Activated CD8-positive, alpha-beta memory T cell treated with anti-CD3 and anti-CD28 coated beads, Interleukin-2, amount 50 U/mL, for 4 hours (primary cell): ENCODE measurements around the gene COX15.
"Not testable (repeated sequence)": the region's sequence is repeated elsewhere in the genome, so short reads cannot be mapped to it uniquely, and the experiment has no call there.

Experiments
- DNase-seq: peaks from one replicate; pipeline ENCODE4 v3.0.0-alpha.2; 2020

COX15 gene

DNA sequence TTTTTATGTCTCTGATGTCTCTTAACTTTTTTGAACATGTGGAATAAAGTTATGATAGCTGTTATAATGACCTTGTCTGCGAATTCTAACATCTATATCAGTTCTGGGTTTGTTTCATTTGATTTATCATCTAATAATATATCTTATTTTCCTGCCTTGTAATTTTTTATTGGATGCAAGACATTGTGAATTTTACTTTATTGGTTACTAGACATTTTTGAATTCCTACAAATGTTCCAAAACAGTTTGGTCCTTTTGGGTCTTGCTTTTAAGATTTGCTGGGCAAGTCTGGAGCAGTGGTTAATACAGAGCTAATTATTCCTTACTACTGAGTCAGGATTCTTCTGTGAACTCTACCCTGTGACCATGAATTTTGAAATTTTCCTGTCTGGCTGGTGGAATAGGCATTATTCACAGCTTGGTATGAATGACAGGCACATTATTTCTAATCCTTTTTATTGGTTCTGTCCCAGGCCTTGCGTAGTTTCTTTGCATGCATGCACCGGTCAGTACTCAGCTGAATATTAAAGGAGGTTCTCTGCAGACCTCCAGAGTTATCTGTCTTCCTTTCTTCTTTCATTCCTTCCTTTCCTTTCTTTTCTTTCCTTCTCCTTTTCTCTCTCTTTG, 9.1 kb upstream of the COX15 start:
- DNase-seq, result no peak

DNA sequence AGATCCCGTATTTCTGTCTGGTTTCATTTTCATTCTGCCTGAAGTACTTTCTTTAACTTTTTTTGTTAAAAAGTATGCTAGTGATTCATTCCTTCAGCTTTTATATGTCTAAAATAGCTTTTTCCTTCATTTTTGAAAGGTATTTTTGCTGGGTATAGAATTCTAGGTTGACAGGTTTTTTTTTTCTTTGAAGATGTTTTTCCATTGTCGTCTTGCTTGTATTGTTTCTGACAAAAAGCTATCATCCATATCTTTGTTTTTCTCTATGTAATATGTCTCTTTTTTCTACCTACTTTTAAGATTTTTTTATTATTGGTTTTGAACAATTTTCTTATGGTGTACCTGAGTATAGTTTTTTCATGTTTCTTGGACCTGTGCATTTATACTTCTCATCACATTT, 8.3 kb upstream of the COX15 start:
- no peak for DNase-seq

DNA sequence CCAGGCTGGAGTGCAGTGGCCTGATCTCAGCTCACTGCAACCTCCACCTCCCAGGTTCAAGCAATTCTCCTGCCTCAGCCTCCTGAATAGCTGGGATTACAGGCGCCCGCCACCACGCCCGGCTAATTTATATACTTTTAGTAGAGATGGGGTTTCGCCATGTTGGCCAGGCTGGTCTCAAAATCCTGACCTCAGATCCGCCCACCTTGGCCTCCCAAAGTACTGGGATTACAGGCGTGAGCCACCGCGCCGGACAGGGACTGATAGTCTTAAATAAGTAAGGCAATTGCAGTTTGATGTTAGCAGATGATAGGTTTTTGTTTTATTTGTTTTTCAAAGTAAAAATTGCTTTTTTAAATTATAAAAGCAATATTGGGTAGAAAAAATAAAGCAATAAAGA, 2.2 kb upstream of the COX15 start:
- not testable (repeated sequence) for DNase-seq

DNA sequence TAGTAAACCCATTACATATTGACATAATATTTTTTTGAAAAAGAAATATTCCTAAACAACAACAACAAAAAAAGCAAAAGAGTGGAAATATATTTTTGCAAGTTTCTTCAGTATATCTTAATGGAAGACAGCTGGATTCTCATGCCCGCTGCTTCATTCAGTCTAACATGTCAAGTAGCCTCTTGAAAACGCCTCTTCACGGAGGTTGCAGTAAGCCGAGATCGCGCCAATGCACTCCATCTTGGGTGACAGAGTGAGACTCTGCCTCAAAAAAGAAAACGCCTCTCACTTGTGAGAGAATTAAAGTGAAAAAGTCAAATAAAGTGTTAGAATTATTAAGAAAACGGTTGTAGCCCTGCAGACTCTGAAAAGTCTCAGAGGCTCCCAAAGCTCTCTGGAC, 1.4 kb upstream of the COX15 start:
- DNase-seq, result no peak

DNA sequence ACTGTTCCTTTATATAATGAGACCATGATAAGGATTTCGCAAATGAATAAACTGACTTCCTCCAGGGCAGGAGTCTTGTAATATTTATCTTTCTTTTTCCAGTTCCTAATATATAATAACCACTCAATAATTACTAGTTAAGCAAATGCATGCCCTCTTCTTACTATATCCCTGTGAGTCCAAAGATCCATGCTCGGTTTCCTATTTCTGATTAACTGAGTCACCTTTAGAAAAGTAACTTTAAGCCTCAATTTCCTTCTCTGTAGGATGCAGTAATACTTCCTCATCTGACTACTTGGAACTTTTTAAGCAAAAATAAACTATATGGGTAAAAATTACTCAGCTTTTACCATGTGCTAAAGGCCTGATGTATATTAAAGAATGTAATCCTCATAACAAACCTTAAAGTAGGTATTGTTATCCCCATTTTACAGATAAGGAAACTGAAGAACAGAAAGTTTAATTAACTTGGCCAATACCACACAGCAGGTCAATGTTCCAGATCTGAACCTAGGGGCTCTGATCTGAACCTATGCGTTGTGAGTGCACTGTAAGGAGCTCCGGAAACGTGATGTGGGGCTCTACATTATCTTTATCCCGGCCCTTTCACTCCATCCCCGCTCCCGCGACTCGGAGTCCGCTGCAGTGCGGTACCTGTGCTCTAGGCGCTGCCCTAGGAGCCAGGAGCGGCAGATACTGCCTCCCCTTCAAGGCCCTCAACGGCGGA, 458 bp downstream of the COX15 start:
- DNase-seq, result no peak

DNA sequence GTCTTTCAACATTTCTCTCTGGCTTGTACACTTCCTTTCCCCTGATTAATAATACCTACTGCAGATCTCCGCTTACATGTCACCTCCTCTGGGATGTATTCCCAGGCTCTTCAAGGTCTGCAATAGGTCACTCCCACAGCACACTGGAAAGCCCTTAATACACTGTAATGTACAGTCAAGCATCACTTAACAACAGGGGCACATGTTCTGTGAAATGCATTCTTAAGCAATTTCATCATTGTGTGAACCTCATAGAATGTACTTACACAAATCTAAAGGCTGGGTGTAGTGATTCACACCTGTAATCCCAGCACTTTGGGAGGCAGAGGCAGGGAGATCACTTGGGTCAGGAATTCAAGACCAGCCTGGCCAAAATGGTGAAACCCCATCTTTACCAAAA, 1.9 kb downstream of the COX15 start:
- no peak for DNase-seq

DNA sequence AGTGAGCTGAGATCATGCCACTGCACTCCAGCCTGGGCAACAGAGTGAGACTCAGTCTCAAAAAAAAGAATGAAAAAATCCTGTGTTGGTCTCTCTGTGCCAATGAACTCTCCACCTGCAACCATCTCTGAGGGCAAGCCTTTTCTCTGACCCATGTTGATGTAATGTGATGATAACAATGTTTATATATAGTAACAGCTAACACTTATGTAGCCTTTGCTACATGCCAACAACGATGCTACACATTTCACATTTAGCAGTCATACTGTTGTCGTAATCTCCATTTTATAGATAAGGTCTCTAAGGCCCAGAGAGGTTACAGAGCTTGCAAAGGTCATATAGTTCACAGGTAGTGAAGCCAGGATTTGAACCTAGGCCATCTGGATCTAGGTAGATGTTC, 11.5 kb downstream of the COX15 start:
- DNase-seq, result no peak

DNA sequence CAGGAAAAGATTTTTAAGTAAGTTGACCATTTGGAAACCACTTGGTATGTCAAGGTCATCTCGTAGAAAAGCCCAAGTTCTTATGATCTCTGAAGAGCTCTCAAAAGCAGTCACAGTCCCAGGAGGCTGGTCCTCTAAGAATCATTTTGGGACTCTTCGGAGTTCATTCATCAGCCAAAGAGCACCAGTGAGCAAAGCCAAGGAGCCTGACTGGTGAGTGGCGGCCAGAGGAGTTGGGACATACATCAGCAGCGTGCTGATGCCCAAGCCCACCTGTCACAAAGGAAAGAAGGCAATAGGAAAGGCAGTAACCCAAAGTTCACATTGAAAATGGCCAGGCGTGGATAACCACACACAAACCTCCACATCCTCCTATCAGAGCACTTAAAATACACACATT, 17.5 kb downstream of the COX15 start:
- no peak for DNase-seq

DNA sequence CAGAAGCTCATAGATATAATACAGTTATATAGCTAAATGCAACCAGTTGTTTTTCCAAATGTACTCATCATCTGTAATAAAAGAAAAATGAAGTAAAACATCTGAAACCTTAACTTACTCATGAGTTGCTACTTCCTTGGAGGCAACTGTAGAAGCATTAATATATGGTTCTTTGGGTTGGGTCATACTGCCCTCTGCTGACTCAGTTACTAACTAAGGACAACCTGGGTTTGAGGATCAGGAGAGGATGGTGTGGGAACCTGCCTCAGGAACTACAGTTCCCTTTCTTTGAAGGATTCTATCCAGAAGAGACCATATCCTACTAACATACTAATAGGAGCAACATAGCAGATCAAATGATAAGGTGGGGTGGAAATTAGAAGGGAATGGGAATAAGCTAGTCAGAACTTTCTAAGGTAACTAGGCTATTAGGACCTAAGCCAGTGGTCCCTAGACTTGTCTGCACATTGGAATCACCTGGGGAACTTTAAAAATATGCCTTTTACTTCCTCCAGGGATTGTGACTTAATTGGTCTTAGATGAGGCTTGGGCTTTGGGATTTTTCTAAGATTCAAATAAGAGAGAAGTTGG, 20.7 kb downstream of the COX15 start:
- DNase-seq, result no peak

DNA sequence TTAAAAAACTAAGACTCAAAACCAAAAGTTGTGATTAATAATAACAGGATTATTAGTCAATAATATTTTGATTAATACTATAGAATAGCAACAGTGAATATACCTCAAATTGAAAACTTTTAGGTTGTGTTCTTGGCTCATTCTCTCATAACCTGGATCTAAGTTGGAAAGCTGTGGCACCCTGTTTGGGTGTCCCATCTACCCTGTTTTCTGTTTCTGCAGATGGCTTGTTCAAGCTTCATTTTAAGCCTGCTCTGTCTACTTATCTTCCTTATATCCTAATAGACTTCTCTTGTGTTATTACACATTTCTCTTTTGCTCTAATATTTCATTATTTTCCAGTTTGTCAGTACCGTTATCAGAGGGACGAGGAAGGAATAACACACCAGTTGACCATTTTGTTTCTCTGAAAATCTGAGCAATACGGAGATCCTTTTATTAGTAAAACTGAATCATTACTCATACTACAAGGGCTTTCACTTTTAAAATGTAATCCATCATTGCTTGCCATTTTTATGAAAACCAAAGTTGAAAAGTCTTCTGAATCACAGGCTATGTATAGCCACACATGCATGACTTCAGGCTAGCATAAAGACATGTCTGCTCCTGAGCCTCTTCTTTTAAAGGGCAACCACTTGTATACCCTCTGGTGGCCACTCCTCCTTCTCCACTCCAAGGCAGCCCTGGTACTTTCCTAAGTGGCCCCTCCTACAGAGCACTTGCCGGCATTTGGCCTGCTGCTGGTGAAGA, 22.3 kb downstream of the COX15 start:
- DNase-seq, result no peak

DNA sequence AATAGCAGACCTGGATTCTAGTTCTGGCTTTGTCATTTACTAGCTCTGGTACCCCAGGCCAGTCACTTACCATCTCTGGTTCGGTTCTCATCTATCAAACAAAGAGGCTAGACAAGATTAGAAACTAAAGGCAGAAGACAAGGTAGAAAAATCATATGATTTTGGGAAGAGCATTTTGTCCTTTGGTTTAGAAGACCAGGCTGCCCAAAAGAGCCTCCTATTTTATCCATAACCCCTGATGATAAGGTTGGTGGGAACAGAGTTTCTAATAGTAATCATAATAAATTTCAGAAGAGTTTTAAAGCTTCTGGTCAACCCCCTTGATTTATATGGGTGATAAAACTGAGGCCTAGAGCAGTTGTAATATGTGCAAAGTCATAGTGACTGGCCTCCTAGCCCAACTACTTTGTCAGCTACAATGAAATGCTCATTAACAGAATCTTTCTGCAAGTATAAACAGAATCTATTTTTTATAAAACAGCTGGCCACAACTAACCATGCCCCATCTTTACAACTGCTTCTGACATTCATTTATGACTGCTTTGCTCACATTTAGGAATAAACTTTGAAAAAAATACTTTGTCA, 23.4 kb downstream of the COX15 start:
- DNase-seq, result no peak

DNA sequence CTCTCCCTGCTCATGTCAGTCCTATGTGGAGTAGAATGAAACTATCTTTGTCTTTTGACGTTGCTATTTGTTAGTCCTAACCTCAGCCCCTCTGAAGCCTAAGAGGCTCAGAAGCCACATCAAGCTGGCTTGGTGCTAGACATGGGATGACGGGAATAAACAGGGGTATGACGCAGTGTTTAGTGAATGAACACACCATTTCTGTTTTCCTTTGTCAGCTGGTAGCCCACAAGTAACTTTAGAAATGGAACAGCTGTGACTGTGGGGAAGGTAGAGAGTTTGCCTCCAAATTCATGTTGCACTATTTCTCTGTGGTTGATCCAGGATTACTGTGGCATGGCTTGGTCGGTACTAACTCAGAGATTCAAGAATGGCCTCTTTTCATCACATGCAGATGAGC, 31.3 kb downstream of the COX15 start:
- no peak for DNase-seq

DNA sequence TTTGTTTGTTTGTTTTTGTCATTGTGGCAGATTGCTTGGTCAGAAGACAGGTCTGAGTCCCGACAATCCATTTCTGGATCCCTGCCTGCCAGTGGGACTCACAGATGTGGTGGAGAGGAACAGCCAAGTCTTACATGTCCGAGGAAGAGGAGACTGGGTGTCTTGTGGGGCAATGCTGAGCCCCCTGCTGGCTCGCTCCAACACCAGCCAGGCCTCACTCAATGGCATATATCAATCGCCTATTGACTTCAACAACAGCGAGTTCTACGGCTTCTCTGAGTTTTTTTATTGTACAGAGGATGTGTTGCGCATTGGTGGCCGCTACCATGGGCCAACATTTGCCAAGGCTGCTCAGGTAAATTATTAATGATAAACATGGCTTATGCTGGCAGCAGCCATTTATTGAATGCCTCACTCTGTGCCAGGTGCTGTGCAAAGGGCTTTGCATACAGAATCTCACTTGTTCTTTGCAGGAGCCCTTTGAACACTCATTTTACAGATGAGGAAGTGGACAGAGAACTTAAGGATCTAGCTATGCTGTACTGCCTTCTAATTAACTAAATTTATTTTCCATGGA, 33.3 kb downstream of the COX15 start:
- no peak for DNase-seq

DNA sequence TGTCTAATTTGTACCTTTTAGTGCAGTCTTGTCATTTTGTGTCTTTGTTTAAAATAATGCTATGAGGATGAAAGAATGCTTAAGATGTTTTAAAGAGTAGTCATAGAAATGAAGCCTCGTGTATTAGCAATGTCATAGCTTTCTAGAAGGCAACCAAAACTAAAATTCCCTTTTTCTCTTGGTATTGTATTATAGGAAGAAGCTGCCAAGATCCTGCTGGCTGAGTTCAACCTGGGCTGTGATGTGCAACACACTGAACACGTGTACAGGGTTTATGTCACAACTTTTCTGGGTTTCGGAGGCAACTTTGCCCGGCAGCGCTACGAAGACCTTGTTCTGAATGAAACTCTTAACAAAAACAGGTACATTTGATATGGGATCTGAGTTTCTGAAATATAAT, 36.2 kb downstream of the COX15 start:
- DNase-seq, result no peak

DNA sequence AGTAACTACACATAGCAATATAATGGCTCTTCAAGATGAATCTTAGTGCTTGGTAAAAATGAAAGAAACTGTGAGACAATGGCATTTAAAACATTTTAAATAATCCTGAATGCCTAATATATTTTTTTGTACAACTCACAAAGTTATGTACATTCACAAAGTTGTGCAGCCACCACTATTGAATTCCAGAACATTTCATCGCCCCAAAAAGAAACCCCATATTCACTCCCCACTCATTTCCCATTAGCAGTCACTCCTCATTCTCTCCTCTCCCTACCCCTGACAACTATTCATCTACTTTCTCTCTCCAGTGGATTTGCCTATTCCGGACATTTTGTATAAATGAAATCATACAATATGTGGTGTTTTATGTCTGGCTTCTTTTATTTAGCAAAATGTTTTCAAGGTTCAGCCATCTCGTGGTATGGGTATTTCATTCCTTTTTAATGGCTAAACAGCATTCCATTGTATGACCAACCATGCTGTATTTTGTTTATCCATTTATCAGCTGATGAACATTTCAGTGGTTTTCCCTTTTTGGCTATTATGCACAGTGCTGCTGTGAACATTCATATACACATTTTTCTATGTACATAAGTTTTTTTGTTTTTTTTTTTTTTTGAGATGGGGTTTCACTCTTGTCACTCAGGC, 37.9 kb downstream of the COX15 start:
- DNase-seq, result no peak

DNA sequence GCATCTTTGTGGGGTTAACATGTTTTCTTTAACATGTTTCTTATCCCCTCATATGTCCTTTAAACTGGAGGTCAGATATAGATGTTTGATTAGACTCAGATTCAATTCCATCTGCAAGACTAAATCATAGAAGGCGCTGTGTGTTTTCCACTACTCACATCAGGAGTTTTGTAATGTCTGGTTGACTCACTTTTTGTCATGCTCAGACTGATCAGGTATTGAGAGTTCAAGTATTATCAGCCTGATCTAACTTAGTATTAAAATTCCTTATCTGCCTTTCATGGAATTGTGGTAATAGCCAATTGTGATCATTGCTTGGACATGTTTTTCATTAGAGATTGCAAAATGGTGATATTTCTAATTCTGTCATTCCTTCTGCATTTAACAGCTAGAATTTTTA, 42.5 kb downstream of the COX15 start:
- DNase-seq, result no peak

DNA sequence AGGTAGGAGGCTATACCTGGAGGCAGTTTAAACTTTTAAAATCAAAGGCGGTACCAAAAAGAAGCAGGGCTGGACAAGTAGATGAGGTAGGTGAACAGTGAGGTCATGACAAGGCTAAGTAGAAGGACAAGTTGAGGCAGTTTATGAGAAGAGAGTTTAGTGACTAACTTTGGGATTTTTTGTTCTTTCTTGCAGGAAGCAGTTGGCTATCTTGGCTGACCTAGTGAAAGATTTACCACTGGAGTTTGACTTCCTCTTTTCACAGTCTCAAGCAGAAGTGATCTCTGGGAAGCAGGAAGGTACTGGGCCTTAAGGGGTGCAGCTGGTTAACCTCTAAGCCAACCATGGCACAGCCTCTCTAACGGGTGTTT, 46.3 kb downstream of the COX15 start:
- DNase-seq, result no peak

DNA sequence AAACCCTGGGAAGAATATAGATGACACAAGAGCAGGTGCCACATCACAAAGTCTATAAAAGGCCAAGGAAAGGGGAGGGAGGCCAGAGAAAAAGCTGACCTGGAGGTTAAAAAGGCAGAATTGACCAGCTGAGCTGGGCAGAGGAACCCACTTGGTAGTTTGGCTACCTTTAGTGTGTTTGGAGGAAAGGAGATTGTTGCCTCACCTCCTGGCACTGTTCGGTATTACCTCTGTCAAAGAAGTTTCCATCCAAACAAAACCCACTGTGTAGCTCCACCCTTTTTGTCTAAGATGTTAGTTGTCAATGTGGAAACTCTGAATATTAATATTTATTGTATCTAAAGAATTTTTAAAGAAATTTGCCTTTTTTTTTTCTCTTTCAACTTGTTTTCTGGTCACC, 49.2 kb downstream of the COX15 start:
- DNase-seq, result no peak
